Neutrophil (primary cell): ENCODE data around the gene CLEC18C.

Experiments
- H3K27ac ChIP-seq: fragments of 200-600 bp; sonication (generic); 2 replicates; pipeline ENCODE4 v1.5.1; 2016; ENCODE audit warnings: mild to moderate bottlenecking, moderate library complexity
- H3K27me3 ChIP-seq: fragments of 200-600 bp; sonication (generic); 2 replicates; pipeline ENCODE4 v1.6.0; 2016; ENCODE audit warnings: mild to moderate bottlenecking
- H3K36me3 ChIP-seq: fragments of 200-600 bp; sonication (generic); 2 replicates; pipeline ENCODE4 v1.5.1; 2017
- H3K4me1 ChIP-seq, 2 experiments: fragments of 200-600 bp in 1 of 2; sonication (generic) in 1 of 2; 1 replicate in 1 of 2; 2 replicates in 1 of 2; pipeline versions ENCODE4 v1.5.1 to v1.6.1; 2013 to 2016; ENCODE audit warnings: low read depth in 1 of 2, low read length in 1 of 2, mild to moderate bottlenecking in 1 of 2, moderate library complexity in 1 of 2; ENCODE audit not compliant: control insufficient read depth in 1 of 2, insufficient read depth in 1 of 2
- H3K4me3 ChIP-seq, 2 experiments: fragments of 200-600 bp in 1 of 2; sonication (generic) in 1 of 2; 1 replicate in 1 of 2; 2 replicates in 1 of 2; pipeline ENCODE4 v1.5.1; 2013 to 2016; ENCODE audit warnings: low read depth in 1 of 2, low read length in 1 of 2, mild to moderate bottlenecking in 1 of 2, moderate library complexity in 1 of 2
- H3K9me3 ChIP-seq: fragments of 200-600 bp; sonication (generic); 2 replicates; pipeline ENCODE4 v1.5.1; 2016
- TF ChIP-seq, protein P1 (sequence below): fragments of 200-600 bp; sonication (generic); IDR thresholded peaks from 2 replicates; pipeline ENCODE4 v1.5.1; 2016; ENCODE audit warnings: antibody characterized with exemption

CLEC18C gene

GRCh38 chr16:70157477-70158260 lies 15.9 kb upstream of the CLEC18C start:
- Histone ChIP-seq H3K4me1 (no peaks in the 10 kb centered on the region), H3K4me3 (no peak overlapping the region), H3K27ac (no peak overlapping the region), H3K27me3 (no peaks in the 10 kb centered on the region), H3K9me3 (no peaks in the 10 kb centered on the region), H3K36me3 (peaks cover 99% of the 10 kb centered on the region)
- TF ChIP-seq, protein P1, sequence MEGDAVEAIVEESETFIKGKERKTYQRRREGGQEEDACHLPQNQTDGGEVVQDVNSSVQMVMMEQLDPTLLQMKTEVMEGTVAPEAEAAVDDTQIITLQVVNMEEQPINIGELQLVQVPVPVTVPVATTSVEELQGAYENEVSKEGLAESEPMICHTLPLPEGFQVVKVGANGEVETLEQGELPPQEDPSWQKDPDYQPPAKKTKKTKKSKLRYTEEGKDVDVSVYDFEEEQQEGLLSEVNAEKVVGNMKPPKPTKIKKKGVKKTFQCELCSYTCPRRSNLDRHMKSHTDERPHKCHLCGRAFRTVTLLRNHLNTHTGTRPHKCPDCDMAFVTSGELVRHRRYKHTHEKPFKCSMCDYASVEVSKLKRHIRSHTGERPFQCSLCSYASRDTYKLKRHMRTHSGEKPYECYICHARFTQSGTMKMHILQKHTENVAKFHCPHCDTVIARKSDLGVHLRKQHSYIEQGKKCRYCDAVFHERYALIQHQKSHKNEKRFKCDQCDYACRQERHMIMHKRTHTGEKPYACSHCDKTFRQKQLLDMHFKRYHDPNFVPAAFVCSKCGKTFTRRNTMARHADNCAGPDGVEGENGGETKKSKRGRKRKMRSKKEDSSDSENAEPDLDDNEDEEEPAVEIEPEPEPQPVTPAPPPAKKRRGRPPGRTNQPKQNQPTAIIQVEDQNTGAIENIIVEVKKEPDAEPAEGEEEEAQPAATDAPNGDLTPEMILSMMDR: no peak

DNA sequence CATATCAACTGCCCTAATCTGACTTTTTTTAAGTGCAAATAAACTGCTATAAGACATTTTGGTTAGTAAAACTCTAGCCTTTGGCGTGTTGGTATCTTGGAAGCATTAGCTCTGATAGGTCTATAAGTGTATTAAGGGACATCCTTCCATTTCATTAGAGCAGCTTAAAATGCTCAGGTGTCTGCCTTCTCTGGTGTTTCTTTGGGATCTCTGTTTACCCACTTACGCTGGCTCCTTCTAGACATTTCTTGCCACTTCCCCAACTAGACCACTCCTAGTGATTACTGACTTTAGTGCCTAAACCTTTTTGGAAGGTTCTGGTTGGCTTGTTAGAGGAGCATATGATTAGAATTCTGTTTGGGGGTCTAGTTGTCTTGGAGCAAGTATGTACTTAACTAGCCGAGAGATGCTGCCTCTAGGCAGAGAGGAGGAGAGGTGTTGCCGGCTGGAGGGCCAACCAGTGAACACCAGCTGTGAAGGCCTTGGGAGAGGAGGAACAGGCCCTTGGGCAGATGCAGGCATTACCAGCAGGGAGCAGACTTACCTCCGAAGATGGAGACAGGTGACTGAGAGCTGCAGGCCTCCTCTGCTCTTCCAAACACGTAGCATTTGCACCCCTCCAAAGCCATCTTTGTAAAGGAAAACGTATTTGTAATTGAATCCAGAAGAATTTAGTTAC lies 15.2 kb upstream of the CLEC18C start:
- H3K4me1 ChIP-seq: no peaks in the 10 kb centered on the region
- no peak overlapping the region for H3K4me3 ChIP-seq
- peaks cover 95% of the 10 kb centered on the region for H3K36me3 ChIP-seq
- no peak overlapping the region for H3K27ac ChIP-seq
- no peaks in the 10 kb centered on the region for H3K9me3 ChIP-seq
- H3K27me3 ChIP-seq: no peaks in the 10 kb centered on the region
- TF ChIP-seq, protein P1: no peak

GRCh38 chr16:70159355-70160348 lies 13.9 kb upstream of the CLEC18C start:
- no peaks in the 10 kb centered on the region for H3K27me3 ChIP-seq
- H3K4me1 ChIP-seq: no peaks in the 10 kb centered on the region
- H3K9me3 ChIP-seq: no peaks in the 10 kb centered on the region
- peaks cover 82% of the 10 kb centered on the region for H3K36me3 ChIP-seq
- H3K27ac ChIP-seq: no peak overlapping the region
- TF ChIP-seq, protein P1: no peak
- no peak overlapping the region for H3K4me3 ChIP-seq

DNA sequence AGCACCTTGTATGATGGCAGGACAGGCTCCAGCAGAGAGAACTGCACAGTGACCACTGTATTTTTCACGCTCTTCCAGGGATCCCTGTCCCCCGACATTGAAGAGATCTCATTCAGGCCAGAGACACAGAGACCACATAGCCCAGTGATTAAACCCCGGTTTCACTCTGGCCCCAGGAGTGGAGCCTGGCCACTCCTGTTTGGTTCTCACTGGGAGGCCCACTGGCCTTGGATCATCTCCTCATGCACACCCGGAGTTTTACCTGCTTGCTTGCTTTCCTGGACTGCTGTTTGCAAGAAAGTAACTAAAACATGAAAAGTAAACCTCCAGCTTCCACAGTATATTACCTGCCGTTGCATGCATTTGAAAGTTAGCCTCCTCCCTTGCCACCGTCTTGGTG lies 13.2 kb upstream of the CLEC18C start:
- H3K9me3 ChIP-seq: no peaks in the 10 kb centered on the region
- TF ChIP-seq, protein P1: no peak
- H3K27me3 ChIP-seq: no peaks in the 10 kb centered on the region
- H3K4me3 ChIP-seq: no peak overlapping the region
- no peaks in the 10 kb centered on the region for H3K4me1 ChIP-seq
- peaks cover 75% of the 10 kb centered on the region for H3K36me3 ChIP-seq
- no peak overlapping the region for H3K27ac ChIP-seq

DNA sequence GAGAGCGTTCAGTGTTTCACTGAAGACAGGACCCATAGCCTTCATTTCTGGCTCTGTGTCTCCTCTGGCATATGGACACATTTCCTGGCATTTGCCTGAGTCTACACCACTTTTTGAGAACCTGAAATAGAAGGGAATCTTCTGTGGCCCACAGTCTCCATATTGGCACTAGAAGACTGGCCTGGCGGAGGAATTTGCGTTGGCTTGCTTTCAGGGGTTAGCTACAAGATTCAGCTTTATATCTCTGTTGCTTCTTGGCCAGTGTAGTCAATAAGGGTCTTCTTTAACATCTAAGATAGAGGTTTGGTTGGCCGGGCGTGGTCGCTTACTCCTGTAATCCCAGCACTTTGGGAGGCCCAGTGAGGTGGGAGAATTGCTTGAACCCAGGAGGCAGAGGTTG lies 12.8 kb upstream of the CLEC18C start:
- H3K9me3 ChIP-seq: no peaks in the 10 kb centered on the region
- TF ChIP-seq, protein P1: no peak
- no peak overlapping the region for H3K27ac ChIP-seq
- no peaks in the 10 kb centered on the region for H3K27me3 ChIP-seq
- H3K4me3 ChIP-seq: no peak overlapping the region
- H3K4me1 ChIP-seq: no peaks in the 10 kb centered on the region
- H3K36me3 ChIP-seq: peaks cover 72% of the 10 kb centered on the region
